CD4-positive, alpha-beta T cell treated with Interleukin-6 for 4 hours (primary cell): ENCODE data around the gene PDLIM1.

Experiments used
- DNase-seq: peaks from one replicate; pipeline ENCODE4 v3.0.0-alpha.2; 2020; ENCODE audit warnings: mixed read lengths

PDLIM1 gene

DNA sequence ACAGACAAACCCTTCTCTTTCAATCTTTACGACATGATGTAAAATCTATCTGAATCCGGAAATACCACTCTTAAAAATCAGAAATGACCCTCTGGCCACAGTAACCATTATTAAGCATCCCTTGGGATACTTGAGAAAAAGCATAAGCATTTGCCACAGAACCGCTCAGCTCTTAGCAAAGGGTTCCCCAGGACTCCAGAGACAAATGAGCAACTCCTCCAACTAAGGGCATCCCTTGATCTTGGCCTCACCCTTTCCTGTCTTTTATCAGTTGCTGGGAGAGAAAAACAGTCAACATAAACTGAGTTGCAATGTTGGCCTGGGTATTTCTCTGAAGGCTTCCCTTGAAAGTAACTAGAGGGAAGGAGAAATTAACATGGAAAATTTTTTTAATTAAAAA lies 3.5 kb downstream of the PDLIM1 start:
- no peak for DNase-seq

DNA sequence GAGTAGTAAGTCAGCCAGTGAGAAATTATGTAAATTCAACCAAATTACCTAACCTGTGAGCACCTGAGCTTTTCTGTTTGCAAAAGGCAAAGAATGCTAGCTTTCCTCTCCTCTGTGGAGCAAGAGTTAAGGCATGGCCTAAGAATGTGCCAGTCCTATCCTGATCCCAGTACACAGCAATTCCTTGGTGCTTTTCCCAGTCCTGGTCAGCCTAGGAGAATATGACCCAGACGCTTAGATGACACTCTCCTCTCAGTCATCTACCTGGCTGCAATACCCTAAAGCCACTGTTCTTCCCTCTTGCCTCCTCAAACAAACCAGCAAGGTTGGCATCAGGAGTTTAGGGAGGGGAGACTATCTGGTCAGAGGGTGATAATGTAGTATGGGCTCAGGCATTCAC lies 4.1 kb downstream of the PDLIM1 start:
- DNase-seq = no peak

DNA sequence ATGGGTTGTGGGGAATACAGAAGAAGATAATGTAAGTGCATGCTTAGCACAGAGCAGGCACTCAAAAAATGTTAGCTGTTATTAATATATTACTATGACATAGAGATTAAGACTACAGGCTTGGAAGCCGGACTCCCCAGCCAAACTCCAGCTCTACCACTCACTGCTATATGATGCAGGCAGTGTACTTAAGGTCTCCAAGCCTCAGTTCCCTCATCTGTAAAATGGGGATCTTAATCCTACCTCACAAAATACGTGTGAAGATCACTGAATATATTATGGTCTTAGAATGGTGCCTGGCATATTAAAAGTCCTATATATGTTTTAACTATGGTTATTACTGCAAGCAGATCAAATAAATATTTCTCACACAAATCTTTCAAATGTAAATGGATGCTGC lies 5.2 kb downstream of the PDLIM1 start:
- DNase-seq = no peak

DNA sequence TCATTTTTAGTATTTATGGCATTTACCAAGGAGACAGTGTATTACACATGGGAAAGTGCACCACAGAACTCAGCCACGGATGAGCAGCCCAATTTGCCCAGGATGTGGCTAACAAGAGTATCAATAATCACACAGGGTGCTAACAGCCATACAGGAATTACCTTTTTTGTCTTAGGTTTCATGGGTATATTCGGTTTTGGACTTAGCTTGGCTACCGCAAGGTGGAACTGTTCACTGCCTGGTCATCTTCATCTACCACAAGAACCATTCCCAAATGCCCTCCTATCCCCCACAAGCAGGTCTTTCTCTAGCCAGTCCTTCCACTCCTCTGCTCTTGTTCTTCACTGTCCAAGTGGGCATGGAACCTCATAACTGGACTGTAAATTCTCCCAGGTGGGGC lies 6.0 kb downstream of the PDLIM1 start:
- no peak for DNase-seq

DNA sequence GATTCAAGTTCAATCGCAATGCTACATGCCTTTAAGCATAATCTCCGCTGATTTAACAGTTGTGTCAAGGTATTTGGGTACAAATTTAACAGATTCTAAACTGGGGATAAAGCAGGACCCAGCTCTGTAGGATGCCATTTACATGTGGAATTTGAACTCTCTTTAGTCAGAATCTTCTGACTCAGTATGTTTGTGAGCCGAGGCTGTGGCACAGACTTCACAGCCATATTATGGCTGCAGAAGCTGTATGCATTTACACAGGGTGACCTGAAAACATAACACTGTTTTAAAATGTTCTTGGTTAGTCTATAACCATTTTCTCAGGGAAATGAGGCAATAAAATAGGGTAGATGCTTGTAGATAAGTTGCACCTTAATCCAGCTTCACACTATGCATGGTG lies 8.7 kb downstream of the PDLIM1 start:
- no peak for DNase-seq

DNA sequence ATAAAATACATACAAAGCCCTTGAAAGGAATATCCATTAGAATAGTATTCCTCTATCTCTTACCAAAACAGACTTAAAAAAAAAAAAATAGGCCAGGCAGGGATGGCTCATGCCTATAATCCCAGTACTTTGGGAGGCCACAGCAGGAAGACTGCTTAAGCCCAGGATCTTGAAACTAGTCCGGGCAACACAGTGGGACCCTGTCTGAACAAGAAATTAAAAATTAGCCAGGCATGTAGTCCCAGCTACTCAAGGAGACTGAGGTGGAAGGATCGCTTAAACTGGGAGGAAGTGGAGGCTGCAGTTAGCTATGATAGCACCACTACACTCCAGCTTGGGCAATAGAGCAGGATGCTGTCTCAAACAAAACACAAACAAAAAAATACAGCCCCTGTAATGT lies 9.6 kb downstream of the PDLIM1 start:
- DNase-seq = no peak

DNA sequence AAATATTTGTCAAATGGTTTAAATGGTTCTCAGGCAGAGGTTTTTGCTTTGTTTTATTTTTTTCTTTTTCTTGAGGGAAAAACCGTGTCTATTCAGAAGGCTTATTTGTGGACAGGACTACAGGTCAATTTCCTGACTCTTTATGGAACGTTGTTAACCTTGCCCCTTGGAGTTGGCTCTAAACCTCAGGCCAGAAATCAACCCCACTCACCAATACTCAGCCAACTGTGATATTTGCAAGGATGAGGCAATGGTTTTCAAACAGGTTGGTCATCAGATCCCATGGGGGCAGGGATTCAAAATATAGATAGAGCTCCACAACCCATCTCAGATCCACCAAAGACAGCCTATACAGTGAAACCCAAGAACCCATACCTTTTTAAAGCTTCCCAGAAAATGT lies 10.2 kb downstream of the PDLIM1 start:
- no peak for DNase-seq

DNA sequence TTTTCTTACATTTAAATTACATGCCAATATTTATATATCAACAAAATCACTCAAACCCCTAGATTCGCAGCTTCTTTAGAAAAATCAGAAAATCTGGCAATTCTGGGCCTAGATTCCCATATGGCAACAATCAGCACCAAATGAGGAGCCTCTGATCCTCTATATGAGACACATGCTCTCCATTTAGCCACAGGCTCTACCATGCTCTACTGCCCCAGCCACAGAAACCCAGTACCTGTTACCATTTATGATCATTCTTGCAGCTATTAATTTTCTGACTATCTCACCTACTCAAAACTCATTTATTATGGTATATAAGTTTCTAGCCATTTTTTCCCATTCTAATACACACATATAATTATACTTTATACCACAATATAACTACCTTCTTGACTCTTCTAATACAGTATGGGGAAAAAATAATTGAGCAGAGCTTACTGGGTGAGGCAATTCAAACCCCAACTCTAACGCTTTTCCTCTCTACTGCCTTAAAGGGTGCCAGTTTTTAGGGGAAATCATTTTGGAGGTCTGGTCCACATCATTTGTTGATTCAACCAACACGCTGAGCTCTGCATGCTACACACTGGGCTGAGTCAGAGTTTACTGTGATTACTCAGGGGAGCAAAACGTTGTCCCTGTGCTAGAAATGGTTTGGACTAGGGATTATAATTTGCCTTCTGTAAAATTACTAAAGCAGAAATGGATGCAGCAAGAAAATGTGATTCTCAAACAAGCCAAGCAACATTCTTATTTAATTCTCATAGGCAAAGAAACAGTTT lies 11.6 kb downstream of the PDLIM1 start:
- no peak for DNase-seq

DNA sequence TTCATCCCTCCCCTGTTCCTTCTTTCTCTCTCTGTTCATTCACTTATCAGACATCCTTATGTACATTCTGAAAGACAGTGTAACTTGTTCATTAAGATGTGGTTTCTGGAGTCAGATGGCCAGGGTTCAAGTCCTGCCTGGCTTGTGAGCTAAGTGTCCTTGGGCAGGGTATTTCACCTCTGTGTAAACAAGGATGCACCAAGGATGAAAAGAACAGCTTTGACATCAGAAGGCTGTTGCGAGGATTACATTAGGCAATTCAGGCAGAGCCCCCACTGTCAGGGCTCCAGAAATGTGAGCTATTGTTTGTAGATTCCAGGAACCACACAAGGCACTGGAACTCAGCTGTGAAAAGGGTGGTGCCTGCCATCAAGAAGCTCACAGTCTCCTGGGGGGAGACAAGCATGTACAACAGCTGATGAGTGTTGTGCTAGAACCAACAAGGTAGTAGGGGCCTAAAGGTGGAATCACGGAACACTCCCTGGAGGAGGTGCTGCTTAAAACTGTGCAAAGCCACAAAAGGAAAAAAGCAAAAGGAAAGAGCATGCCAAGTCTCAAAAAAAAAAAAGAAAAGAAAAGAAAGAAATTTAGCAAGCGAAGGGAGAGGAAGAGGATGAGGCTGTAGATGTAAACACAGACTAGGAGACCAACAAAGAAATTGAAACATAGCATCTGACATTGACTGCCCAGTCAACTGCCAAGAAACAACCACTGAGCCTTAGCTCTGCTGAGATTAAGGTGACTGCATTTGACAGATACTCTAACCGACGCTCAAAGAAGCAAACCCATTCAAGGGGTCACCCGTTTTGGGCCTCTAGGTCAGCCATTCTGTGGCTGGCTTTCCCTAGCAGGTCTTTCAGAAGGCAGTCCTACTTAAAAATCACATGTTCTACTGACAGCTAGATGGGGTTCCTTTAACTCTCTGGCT lies 12.5 kb downstream of the PDLIM1 start:
- DNase-seq = no peak

DNA sequence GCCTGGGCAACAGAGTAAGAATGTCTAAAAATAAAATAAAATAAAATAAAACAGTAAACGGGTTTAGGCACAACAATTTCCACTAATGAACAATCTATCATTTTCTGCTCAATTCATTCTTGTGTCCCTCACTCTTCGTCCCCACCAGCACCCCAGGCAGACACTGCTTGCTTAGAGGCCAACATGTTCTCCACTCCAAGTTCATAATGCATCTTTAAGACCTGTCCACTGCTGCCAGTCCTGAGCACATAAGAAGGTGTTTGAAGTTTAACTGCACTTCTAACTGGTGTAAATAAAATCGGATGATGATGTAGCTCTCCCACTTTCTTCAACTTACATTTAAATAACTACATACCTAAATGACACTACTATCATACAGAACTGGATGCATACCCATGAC lies 13.2 kb downstream of the PDLIM1 start:
- DNase-seq = no peak

DNA sequence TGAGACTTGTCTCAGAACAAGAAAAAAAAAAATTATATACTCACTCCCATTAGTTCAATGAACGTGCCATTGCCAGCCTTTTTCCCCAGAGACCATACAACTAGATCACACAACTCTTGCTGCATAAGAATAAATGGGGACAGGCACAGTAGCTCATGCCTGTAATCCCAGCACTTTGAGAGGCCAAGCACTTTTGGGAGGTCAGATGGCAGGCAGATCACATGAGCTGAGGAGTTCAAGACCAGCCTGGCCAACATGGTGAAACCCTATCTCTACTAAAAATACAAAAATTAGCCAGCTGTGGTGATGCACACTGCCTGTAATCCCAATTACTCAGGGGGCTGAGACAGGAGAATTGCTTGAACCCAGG lies 13.6 kb downstream of the PDLIM1 start:
- DNase-seq = no peak

DNA sequence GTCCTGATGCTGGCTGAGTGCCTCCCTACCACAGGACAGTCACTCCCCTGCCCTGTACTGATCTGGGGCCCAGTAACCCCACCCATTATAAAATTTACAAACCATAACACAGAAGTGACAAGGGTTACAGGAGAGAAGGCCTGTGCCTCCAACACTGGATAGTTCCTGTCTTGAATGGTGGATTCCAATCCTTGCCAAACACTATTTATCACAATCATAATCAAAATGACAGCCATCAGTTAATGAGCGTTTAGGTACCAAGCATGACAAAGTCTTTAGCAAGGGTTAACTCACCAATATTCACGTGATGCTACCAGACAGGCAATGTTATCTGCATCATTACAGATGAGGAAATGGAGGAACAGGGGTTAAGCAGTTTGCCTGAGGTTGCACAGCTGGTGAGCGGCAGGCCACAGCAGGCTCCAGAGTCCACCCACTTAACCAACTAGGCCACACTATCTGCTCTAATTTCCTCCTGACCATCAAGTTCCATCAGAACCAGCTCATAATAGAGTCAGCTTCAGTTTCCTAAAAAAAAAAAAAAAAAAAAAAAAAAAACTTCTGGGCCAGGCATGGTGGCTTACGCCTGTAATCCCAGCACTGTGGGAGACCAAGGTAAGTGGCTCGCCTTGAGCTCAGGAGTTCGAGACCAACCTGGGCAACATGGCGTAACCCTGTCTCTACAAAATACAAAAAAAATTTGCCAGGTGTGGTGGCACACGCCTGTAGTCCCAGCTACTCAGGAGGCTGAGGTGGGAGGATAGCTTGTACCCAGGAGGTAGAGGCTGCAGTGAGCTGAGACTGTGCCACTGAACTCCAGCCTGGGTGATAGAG lies 14.2 kb downstream of the PDLIM1 start:
- no peak for DNase-seq

DNA sequence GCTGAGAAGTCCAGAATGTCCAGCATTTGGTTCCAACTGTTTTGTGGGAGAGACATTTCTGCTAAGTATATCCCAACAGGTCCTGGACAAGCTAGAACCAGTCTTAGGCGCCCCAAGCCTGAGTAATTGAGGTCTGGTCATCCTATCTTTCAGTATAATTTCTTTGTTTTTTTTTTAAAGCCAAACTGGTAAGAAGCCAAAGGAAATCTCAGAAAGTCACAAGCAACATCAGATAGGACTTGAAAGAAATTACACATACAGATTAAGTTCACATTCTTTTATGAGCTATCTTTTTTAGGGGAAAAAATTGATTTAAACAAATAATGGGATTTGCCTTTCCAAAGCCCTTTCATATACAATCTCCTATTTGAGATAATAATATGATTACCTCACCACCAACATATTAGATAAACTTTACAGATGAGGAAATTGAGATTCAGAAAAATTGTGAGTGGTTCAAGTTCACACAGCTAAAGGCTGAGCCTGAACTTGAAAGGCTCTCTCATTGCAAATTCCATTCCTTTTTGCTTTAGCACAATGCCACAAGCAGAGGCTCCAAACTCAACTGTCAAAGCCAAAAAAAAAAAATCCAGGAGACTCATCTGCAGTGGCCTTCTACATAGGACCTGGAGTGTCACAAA lies 15.0 kb downstream of the PDLIM1 start:
- DNase-seq = no peak

DNA sequence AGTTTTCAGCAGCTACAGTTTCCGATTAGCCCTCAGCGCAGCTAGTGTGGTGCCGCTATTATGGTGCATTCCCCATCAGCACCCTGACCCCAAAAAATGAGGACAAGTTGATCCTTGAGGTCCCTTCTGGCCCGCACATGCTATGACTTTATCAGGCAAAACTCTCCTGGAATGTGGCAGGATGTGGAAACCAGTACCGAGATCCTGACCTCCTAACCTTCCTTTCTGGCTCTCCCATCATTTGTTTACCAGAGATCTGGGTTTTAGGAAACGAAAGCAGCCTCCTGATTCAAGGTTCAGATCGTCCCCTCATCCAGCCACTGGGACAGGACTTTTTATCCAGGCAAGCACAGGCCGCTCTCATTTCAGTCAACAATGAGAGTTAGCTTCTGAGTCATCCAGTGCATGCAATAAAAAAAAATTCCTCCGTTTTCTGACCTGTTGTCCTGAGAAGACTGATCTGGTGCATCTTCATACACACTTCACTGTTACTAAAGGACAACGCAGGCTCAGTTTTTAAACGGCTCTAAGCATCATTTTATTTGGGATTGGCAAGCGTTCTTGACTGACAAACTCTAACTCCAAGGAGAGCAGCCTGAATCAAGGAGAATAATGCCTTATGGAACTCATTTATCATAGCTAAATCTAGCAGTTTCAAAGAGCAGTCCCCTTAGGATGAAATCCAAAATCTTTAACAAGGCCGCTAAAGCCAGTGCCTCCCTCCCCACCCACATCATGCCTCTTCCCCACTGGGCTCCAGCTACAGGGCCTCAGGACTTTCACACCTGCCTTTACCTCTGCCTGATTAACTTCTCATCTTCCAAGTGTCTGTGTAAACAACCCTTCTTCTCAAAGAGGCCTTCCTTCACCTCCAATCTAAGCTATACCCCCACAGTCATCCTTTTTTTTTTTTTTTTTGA lies 17.1 kb downstream of the PDLIM1 start:
- DNase-seq = no peak

DNA sequence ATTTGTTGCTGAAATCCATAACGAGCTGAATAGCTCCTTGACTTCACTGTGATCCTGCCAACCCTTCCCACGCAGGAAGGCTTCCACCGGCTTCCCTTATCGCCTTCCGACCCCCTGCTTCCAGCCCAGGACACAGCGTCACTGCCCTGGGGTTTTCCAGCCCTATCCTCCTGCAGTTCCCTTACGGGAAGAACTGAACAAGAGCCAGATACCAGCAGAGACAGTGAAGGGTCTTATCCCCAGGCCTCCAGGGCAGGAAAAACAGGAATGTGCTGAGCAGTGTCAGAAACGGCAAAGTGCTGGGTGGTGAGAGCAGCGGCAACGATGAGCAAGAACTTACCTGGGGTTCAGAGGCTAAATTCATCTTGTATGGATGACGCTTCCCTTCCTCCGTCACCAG lies 22.4 kb downstream of the PDLIM1 start:
- no peak for DNase-seq

DNA sequence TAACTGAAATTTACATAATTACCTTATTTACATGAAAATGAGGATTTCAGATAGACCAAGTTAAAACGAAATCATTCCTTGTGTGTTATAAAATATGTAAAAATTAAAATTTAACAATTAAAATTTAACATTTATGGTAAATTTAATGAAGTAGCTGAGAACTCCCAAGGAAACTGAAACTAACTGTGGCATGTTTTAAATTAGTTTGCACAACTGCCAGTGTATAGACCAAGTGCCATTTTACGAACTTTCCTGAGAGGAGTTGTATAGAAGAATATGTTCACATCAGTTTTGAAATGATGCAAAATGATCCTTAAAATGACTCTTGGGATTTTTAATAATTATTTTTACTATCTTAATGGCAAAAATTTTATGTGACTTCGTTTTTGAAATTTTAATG lies 23.6 kb downstream of the PDLIM1 start:
- DNase-seq = no peak

DNA sequence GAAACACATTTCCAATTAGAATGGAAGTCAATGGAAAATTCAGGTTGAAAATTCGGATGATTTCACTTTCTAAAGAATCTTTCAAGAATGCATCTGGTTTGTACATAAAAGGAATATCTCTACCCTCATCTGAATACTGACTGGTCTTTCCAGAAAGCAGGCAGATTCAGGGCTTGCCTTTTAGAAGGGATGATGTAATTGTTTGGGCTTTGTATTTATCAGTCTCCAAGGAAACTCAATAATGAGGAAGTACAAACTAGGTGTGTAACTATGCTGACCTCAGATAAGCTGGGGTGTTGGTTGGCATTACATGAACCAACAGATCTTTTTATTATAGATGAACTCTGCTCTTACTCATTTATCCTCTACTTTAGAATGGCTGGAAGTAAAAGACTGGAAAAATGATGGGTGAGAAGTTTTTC lies 24.1 kb downstream of the PDLIM1 start:
- DNase-seq = no peak

DNA sequence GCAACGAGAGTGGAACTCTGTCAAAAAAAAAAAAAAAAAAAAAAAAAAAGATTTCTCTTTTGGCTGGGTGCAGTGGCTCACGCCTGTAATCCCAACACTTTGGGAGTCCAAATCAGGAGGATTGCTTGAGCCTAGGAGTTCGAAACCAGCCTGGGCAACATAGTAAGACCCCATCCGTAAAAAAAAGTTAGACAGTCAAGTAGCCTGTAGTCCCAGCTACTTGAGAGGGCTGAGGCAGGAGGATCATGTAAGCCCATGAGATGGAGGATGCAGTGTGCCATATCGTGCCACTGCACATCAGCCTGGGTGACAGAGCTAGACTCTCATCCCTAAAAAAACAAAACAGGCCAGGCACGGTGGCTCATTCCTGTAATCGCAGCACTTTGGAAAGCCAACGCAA lies 25.2 kb downstream of the PDLIM1 start:
- DNase-seq = no peak

DNA sequence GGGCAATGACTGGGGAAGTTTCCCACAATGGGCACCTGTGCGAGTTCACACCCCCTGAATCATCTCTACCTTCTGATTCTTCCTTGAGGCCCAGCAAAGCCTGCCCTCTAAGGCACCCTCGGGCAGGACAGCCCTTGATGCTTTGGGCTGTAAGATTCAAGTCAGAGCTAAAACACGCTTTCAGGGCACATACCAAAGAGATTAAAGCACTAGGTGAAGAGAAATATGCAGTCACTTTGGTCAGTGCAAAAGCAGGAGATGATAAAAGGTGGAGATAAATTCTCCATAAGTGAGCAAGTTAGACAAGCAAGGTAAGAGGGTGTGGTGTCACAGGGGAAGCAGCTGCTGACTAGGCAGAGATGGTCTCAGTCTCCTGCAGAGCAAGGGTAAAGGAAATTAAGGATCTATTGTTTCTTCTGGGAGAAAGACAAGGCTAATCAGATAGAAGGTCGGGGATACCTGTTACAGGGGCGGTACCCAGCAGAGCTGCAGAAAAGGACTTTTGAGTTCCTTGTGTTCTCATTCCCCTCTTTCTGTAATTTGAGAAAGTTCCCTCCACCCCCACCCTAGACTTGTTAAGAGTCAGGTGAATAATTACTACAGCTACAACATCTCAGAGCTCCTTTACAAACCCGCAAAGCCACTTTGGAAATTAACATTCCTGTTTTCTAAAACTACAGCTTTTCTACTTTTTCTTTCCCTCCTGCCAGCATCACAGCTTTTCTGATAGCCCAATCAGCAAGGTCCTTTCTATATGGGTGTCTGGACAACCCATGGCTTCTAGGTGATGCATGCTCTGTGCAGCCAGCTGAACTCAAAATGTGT lies 26.4 kb downstream of the PDLIM1 start:
- DNase-seq = no peak

DNA sequence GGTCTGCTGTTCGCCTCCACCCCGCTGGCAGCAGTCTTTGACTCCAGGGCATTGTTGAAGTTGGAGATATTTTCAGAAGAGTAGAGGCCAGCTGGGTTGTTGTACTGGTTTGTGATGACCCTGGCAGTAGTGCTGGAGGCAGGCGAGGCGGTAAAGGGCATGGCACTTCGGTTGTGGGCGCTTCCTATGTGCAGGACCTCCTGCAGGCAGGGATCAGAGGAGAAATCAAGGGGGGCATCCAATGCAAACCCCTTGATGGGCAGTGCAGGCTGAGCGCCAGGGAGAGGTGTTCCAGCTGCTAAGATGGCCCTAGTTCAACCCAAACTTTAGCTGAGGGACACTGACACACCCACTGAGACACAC lies 27.0 kb downstream of the PDLIM1 start:
- no peak for DNase-seq
